ENCODE measurements around the gene NAP1L5.

- TF ChIP-seq CTCF (IDR thresholded peaks at IDR 0.05) (no peak), POLR2A (IDR thresholded peaks at IDR 0.05) (no peak)
Observed at GRCh38 chr4:88736264-88736663, 38.6 kb upstream of the NAP1L5 start.
